Activated CD4-positive, alpha-beta T cell treated with anti-CD3 and anti-CD28 coated beads for 48 hours (primary cell): Measurements from ENCODE around the gene GP1BA.

Experiments
- DNase-seq: peaks from one replicate; pipeline ENCODE4 v3.0.0-alpha.2; 2020

The GP1BA gene

DNA sequence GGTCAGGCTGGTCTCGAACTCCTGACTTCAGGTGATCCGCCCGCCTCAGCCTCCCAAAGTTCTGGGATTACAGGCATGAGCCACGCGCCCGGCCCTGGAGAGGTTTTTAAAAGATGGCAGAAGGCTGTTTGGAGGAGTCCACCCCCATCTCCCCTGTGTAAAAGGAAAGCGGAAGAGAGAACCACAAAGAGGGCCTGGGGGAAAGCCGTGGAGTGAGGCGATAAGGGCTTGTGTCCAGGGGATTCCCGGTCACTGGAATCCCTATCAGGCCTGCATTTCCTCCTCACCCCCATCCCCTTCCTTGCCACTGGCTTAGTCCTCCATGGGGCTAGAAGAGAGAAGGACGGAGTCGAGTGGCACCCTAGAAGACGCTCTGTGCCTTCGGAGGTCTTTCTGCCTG is at the start of gene GP1BA:
GP1BA (plus strand) TSS at position 315 of the 400 bp plus-strand sequence. CDS start 328 bp downstream, outside the sequence.
- DNase-seq: no peak

DNA sequence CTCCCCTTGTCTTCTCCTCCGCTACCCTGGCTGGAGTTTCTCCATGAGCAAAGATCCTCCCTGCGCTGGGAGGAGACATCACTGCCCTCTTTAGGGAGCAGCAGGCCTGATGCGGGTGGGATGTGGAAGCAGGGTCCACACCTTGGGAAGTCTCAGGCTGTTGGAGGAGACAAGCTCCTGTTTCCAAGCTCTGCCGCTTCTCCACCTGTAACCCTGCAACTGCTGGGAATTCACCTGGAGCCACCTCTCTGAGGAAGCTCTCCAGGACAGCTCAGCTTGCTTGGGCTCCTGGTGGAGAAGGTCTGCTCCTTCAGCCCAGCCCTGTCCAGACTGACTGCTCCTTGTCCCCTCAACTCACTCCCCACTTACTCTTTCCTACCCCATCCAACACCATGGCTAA is 47.6 kb upstream of the GP1BA start:
- DNase-seq: no peak

- no peak for DNase-seq
Observed at GRCh38 chr17:4886830-4887229, 45.2 kb upstream of the GP1BA start.

GRCh38 chr17:4887581-4887980 is 44.5 kb upstream of the GP1BA start:
- DNase-seq: no peak

- DNase-seq: no peak
Observed at GRCh38 chr17:4891411-4892410, 40.4 kb upstream of the GP1BA start.

DNA sequence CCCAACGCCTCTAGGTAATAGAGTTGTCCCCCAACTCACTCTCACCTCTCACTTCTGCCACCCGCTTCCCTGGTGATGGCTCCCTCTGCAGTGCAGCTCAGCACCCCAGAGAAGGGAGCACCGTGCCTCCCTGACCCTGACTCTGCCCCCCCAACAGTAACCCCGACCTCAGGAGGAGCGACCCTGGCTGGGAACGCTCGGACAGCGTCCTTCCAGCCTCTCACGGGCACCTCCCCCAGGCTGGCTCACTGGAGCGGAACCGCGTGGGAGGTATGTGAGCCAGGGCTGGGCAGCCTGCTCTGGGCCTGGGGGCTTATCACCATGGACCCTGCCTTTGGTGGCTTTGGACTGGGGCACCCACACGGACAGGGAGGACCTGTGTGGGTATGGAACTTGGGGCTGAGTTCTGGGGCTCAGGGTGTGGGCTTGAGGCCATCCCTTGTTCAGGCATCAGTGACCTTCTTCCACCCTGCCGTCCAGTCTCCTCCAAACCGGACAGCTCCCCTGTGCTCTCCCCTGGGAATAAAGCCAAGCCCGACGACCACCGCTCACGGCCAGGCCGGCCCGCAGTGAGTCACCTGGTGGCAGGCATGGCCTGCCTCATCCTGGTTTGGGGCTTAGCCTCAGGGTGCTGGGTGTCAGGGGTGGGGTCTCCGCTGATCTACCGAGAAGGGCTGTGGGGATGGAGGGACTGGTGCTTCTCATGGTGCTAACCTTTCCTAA is 39.4 kb upstream of the GP1BA start:
- DNase-seq: no peak

- no peak for DNase-seq
Observed at GRCh38 chr17:4893272-4893671, 38.8 kb upstream of the GP1BA start.

- no peak for DNase-seq
Observed at GRCh38 chr17:4893721-4894560, 38.1 kb upstream of the GP1BA start.

GRCh38 chr17:4895121-4895520 is 37.0 kb upstream of the GP1BA start:
- no peak for DNase-seq

GRCh38 chr17:4895657-4896331 is 36.3 kb upstream of the GP1BA start:
- no peak for DNase-seq

DNA sequence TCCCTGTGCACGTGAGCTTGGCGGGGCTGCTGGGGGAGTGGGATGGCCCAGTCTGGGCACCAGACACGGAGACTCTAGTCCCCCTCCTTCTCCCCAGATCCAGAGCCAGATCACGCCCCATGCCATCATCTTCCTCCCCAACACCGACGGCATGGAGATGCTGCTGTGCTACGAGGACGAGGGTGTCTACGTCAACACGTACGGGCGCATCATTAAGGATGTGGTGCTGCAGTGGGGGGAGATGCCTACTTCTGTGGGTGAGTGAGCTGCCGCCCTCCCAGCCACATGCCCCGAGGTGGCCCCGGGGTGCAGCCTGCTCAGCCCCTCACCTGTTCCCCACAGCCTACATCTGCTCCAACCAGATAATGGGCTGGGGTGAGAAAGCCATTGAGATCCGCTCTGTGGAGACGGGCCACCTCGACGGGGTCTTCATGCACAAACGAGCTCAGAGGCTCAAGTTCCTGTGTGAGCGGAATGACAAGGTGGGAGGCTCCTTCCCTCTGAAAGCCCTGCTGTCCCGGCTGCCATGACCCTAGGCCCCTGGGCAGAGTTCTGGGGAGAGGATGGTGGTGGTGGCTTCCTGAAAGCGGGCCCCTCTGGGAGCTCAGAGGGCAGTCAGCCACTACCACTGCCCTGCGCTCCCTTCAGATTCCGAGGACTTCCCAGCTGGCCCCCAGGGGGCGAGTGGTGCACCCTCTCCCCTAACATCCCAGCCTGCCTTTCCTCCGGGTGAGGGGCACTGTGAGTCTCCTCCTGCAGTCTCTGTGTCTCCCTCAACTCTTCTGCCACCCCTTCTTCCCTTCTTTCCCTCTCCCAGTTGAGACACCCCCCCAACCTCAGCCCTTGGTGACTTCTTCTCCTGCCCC is 35.5 kb upstream of the GP1BA start:
- DNase-seq: no peak

DNA sequence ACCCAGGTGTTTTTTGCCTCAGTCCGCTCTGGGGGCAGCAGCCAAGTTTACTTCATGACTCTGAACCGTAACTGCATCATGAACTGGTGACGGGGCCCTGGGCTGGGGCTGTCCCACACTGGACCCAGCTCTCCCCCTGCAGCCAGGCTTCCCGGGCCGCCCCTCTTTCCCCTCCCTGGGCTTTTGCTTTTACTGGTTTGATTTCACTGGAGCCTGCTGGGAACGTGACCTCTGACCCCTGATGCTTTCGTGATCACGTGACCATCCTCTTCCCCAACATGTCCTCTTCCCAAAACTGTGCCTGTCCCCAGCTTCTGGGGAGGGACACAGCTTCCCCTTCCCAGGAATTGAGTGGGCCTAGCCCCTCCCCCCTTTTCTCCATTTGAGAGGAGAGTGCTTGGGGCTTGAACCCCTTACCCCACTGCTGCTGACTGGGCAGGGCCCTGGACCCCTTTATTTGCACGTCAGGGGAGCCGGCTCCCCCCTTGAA is 34.8 kb upstream of the GP1BA start:
- no peak for DNase-seq

- no peak for DNase-seq
Observed at GRCh38 chr17:4897785-4898184, 34.3 kb upstream of the GP1BA start.

- DNase-seq: no peak
Observed at GRCh38 chr17:4898351-4898750, 33.7 kb upstream of the GP1BA start.

DNA sequence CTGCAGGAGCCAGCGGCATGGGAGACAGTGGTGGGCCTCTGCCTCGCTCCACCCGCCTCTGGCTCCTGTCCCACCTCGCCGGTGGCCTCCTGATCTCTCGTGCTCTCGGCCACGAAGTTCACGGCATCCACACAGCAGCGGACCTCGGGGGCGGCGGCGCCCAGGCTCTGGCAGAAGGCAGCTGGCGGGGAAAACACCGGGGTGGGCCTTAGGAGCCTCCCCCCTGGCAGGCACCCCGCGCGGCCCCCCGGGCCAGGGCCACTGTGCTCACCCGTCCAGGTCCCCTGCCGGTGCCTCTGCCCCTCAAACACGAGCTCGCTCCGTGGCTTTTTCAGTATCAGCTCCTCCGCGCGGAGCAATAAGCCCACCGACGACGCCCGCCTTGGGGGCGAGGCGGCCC is 33.1 kb upstream of the GP1BA start:
- DNase-seq: no peak

GRCh38 chr17:4899341-4900230 is 32.5 kb upstream of the GP1BA start, which contains the start of gene C17orf107:
Gene C17orf107 (plus strand): TSS chr17:4899536. CDS start chr17:4899763, 227 bp downstream.
- DNase-seq: peak; percentile 97

GRCh38 chr17:4900231-4901107 is 31.6 kb upstream of the GP1BA start:
- DNase-seq: peak; percentile 66

DNA sequence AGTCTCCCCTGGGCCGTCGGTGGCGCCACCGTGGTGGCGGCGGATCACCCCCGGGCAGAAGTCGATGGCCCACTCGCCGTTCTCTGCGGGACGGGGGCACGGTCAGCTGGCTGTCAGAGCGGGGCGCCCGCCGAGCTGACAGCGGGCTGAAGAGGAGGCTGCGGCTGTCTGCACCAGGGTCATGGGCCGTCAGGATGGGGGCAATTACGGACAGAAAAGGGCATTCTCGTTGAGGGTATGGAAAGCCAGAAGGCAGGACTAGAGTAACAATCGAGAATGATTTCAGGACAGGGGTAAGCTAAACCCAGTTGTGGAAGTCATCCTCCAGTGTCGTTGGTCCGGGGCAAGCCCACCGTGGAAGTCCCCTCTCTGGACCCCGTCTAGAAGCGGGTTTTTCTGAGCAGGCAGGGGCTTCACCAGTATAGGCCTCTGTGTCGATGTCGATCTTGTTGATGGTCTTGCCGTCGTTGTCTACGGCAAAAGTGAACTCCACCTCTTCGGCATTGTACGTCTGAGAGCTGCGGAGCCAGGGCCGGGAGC is 30.9 kb upstream of the GP1BA start:
- no peak for DNase-seq
